SK-N-SH (cell line): Measurements from ENCODE around the gene MREG. TPM values are rescaled to one million over a fixed set of nuclear protein-coding genes. Genes with fewer than 3 reads are reported as not detected.

Experiments used
- CTCF ChIA-PET: fragments of 300-600, 350-600 bp; formaldehyde crosslinking; extraction: SDS; loops from one replicate; lab custom pipeline; 2021; lab: Yijun Ruan, JAX
- POLR2A ChIA-PET: fragments of 350-600 bp; sonication (Branson Sonifier 250); formaldehyde crosslinking; extraction: SDS; loops from one replicate; lab custom pipeline; 2020; ENCODE audit warnings: antibody characterized with exemption, inconsistent platforms; lab: Yijun Ruan, JAX
- DNase-seq: peaks from one replicate; pipeline ENCODE4 v3.0.0; 2012
- H2AFZ ChIP-seq: fragments of 200-600 bp; sonication (generic); 2 replicates; pipeline ENCODE4 v1.8.1; 2016; ENCODE audit warnings: antibody characterized with exemption, mild to moderate bottlenecking, low read depth
- H3F3A ChIP-seq: fragments of 200-600 bp; sonication (generic); replicated peaks from 2 replicates; pipeline ENCODE3; 2016; ENCODE audit warnings: antibody characterized with exemption, mild to moderate bottlenecking; ENCODE audit not compliant: insufficient read depth
- H3K27ac ChIP-seq, 2 experiments: fragments of 200-500 bp in 1 of 2; fragments of 200-600 bp in 1 of 2; sonication (Bioruptor generic) in 1 of 2; sonication (generic), shearing (Covaris generic) in 1 of 2; 2 replicates each; pipeline versions ENCODE4 v1.5.1 to v1.6.1; 2014 to 2016; ENCODE audit warnings: low read depth in 2 of 2, inconsistent platforms in 1 of 2, low read length in 1 of 2, mild to moderate bottlenecking in 1 of 2, mixed read lengths in 1 of 2
- H3K27me3 ChIP-seq: fragments of 200-600 bp; sonication (generic), shearing (Covaris generic); 2 replicates; pipeline ENCODE4 v1.6.1; 2016; ENCODE audit warnings: mixed run types; ENCODE audit not compliant: insufficient read depth
- H3K36me3 ChIP-seq, 2 experiments: fragments of 200-500 bp in 1 of 2; fragments of 200-600 bp in 1 of 2; sonication (Bioruptor generic) in 1 of 2; sonication (generic) in 1 of 2; replicated peaks in 1 of 2; 2 replicates each; pipeline versions ENCODE3 to v1.5.1; 2014 to 2016; ENCODE audit warnings: low read length in 1 of 2, mild to moderate bottlenecking in 1 of 2; ENCODE audit not compliant: insufficient read depth in 2 of 2, control insufficient read depth in 1 of 2
- H3K4me1 ChIP-seq, 2 experiments: fragments of 200-500 bp in 1 of 2; fragments of 200-600 bp in 1 of 2; sonication (Bioruptor generic) in 1 of 2; sonication (generic), shearing (Covaris generic) in 1 of 2; 2 replicates each; pipeline versions ENCODE4 v1.5.1 to v1.6.1; 2014 to 2016; ENCODE audit warnings: low read depth in 1 of 2, low read length in 1 of 2, mixed run types in 1 of 2; ENCODE audit not compliant: insufficient read depth in 2 of 2, control insufficient read depth in 1 of 2
- H3K4me2 ChIP-seq: fragments of 200-600 bp; sonication (generic), shearing (Covaris generic); 2 replicates; pipeline ENCODE4 v1.6.1; 2017; ENCODE audit warnings: mixed run types
- H3K4me3 ChIP-seq, 2 experiments: fragments of 200-500 bp in 1 of 2; fragments of 200-600 bp in 1 of 2; sonication (Bioruptor generic) in 1 of 2; sonication (generic), shearing (Covaris generic) in 1 of 2; 2 replicates each; pipeline versions ENCODE4 v1.5.1 to v1.8.1; 2014 to 2016; ENCODE audit warnings: low read depth in 2 of 2, inconsistent platforms in 1 of 2, low read length in 1 of 2, mild to moderate bottlenecking in 1 of 2, mixed read lengths in 1 of 2, moderate library complexity in 1 of 2
- H3K79me2 ChIP-seq: fragments of 200-600 bp; sonication (generic); 2 replicates; pipeline ENCODE4 v1.8.1; 2017; ENCODE audit warnings: mild to moderate bottlenecking; ENCODE audit not compliant: insufficient read depth
- H3K9ac ChIP-seq: fragments of 200-600 bp; sonication (generic); 2 replicates; pipeline ENCODE4 v1.6.1; 2017; ENCODE audit warnings: mixed run types
- H3K9me2 ChIP-seq: fragments of 200-600 bp; sonication (generic); 2 replicates; pipeline ENCODE4 v1.6.1; 2017; ENCODE audit warnings: mixed run types
- H3K9me3 ChIP-seq: fragments of 200-600 bp; sonication (generic); 2 replicates; pipeline ENCODE4 v1.6.1; 2017; ENCODE audit warnings: mixed run types, mild to moderate bottlenecking, moderate library complexity
- H4K20me1 ChIP-seq: fragments of 200-600 bp; sonication (generic); 2 replicates; pipeline ENCODE4 v1.6.1; 2017; ENCODE audit warnings: mild to moderate bottlenecking, mixed run types; ENCODE audit not compliant: insufficient read depth
- CHD2 ChIP-seq: fragments of 150-350 bp; IDR thresholded peaks from 2 replicates; pipeline ENCODE4 v1.6.1; 2018; ENCODE audit warnings: low read length; ENCODE audit not compliant: partially characterized antibody
- EZH2phosphoT487 ChIP-seq: fragments of 200-600 bp; sonication (generic); IDR thresholded peaks from 2 replicates; pipeline ENCODE4 v1.6.1; 2017; ENCODE audit warnings: low read depth, mixed run types, mild to moderate bottlenecking, antibody characterized with exemption, moderate library complexity, borderline replicate concordance
- FOXJ3 ChIP-seq: sonication (generic); formaldehyde crosslinking; IDR thresholded peaks from 2 replicates; pipeline ENCODE4 v1.5.1; 2020; ENCODE audit warnings: mild to moderate bottlenecking, missing genetic modification reagents
- FOXM1 ChIP-seq: IDR thresholded peaks from 2 replicates; pipeline ENCODE4 v1.4.0; 2012; ENCODE audit warnings: low read depth, mild to moderate bottlenecking
- GABPA ChIP-seq: IDR thresholded peaks from 2 replicates; pipeline ENCODE4 v1.4.0; 2012; ENCODE audit warnings: low read depth, mild to moderate bottlenecking
- GATA2 ChIP-seq: sonication (generic); formaldehyde crosslinking; IDR thresholded peaks from 2 replicates; pipeline ENCODE4 v1.5.0; 2020; ENCODE audit warnings: mild to moderate bottlenecking, missing genetic modification reagents
- JUND ChIP-seq: IDR thresholded peaks from 2 replicates; pipeline ENCODE4 v1.4.0; 2012
- NFIC ChIP-seq: IDR thresholded peaks from 2 replicates; pipeline ENCODE4 v1.4.0; 2012; ENCODE audit warnings: borderline replicate concordance
- NRF1 ChIP-seq: IDR thresholded peaks from 2 replicates; pipeline ENCODE4 v1.6.1; 2012; ENCODE audit warnings: low read depth, mild to moderate bottlenecking, low read length
- RAD21 ChIP-seq: IDR thresholded peaks from 2 replicates; pipeline ENCODE4 v1.6.1; 2012; ENCODE audit warnings: mild to moderate bottlenecking, low read length
- RCOR1 ChIP-seq: fragments of 150-350 bp; IDR thresholded peaks from 2 replicates; pipeline ENCODE4 v1.6.1; 2017; ENCODE audit warnings: antibody characterized with exemption, low read length
- REST ChIP-seq: IDR thresholded peaks from 2 replicates; pipeline ENCODE4 v1.6.1; 2012; ENCODE audit warnings: mild to moderate bottlenecking, low read depth, low read length, moderate library complexity
- RFX5 ChIP-seq: IDR thresholded peaks from 2 replicates; pipeline ENCODE4 v1.6.1; 2012; ENCODE audit warnings: mild to moderate bottlenecking, improper control_type of control experiment, low read length
- RXRA ChIP-seq: IDR thresholded peaks from 2 replicates; pipeline ENCODE4 v1.4.0; 2012; ENCODE audit warnings: low read depth, mild to moderate bottlenecking, borderline replicate concordance
- SIN3A ChIP-seq: IDR thresholded peaks from 2 replicates; pipeline ENCODE4 v1.6.1; 2012; ENCODE audit warnings: low read depth, mild to moderate bottlenecking, low read length, moderate library complexity, borderline replicate concordance
- SMC3 ChIP-seq: IDR thresholded peaks from 2 replicates; pipeline ENCODE4 v1.6.1; 2012; ENCODE audit warnings: low read depth, low read length, improper control_type of control experiment
- TAF1 ChIP-seq: IDR thresholded peaks from 2 replicates; pipeline ENCODE4 v1.6.1; 2012; ENCODE audit warnings: low read depth, mild to moderate bottlenecking, low read length, moderate library complexity, borderline replicate concordance
- TEAD4 ChIP-seq: IDR thresholded peaks from 2 replicates; pipeline ENCODE4 v1.4.0; 2012; ENCODE audit warnings: mild to moderate bottlenecking, borderline replicate concordance; ENCODE audit not compliant: insufficient read depth
- USF1 ChIP-seq: IDR thresholded peaks from 2 replicates; pipeline ENCODE4 v1.4.0; 2012; ENCODE audit warnings: low read depth, borderline replicate concordance
- YY1 ChIP-seq: IDR thresholded peaks from 2 replicates; pipeline ENCODE4 v1.4.0; 2012; ENCODE audit warnings: low read depth, mild to moderate bottlenecking
- whole genome bisulfite sequencing: methylation state at CpG from one replicate; pipeline ENCODE4 v1.1.6; 2017; ENCODE audit warnings: low lambda C conversion rate; 5-methylcytosine and 5-hydroxymethylcytosine counted together
- polyA plus RNA-seq, 3 experiments: library from polyadenylated mRNA; depleted of rRNA; stranded (reverse); fragments of >200 nt; gene quantifications; 2 replicates each; pipeline ENCODE4 v1.2.3, GENCODE V29; 2012
- TF ChIP-seq, protein P1 (sequence below): fragments of 150-350 bp; IDR thresholded peaks from 2 replicates; pipeline ENCODE4 v1.6.1; 2016; ENCODE audit warnings: mild to moderate bottlenecking, low read depth, low read length
- TF ChIP-seq, protein P2 (sequence below): fragments of 200-600 bp; sonication (generic); IDR thresholded peaks from 2 replicates; pipeline ENCODE4 v1.6.1; 2017; ENCODE audit warnings: antibody characterized with exemption, mild to moderate bottlenecking, moderate library complexity

Gene MREG
- polyA plus RNA-seq, 1 of the 3 experiments (the other 2 are of a cell fraction): 2.5 TPM

DNA sequence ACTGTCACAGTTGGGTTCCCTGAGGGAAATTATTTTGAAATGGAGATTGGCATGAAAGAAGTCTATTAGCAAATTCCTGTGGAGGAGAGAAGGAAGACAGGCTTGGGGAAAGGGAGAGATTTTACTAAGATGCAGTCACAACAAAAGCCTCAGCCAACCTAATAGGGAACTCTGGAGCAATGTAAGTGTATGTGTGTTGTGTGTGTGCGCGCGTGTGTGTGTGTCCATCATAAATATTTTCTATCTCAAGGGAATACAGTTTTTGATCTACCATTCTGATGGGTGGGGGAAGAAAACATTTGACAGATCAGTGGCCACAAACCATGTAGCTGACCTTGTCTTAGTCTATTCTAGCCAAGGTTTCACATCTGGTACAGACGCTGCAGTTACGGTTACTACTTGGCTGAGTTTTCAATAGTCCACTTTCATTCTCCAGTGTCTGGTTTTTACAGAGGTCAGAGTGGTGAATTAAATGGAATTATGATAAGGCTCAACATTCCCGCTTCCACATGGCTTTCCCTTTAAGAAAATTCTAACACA is 72.6 kb downstream of the MREG start:
- ChIA-PET POLR2A (no interaction called here), CTCF (interaction anchor here (7.6 kb wide), 1 partner anchor 9 kb away, joined by 53 read pairs; no protein-coding TSS in a partner anchor)
- Histone ChIP-seq H3K4me1 (no peaks in the 10 kb centered on the region; a peak in 1 of 4 replicates), H3K9me2 (no peaks in the 10 kb centered on the region), H3K27me3 (no peaks in the 10 kb centered on the region), H3K4me3 (no peak overlapping the region), H2AFZ (no peak overlapping the region), H3K79me2 (no peaks in the 10 kb centered on the region), H3K27ac (no peak overlapping the region), H3K9ac (no peak overlapping the region), H3K36me3 (peaks cover 0 to 11% of the 10 kb centered on the region in 2 experiments), H4K20me1 (no peaks in the 10 kb centered on the region), H3K9me3 (no peaks in the 10 kb centered on the region), H3K4me2 (no peak overlapping the region)
- no peak for DNase-seq
- WGBS: 96% methylated on average over 6 of the region's 6 CpGs
- TF ChIP-seq RAD21 (no peak), GABPA (no peak), CHD2 (no peak)
- TF ChIP-seq, all 33 proteins: peak for 0
- H3F3A ChIP-seq: no peaks in the 10 kb centered on the region

GRCh38 chr2:215937190-215937589 is 76.2 kb downstream of the MREG start:
- Histone ChIP-seq H2AFZ (no peak overlapping the region), H3K27ac (no peak overlapping the region), H4K20me1 (no peaks in the 10 kb centered on the region), H3K79me2 (no peaks in the 10 kb centered on the region), H3K4me3 (no peak overlapping the region), H3K9me2 (no peaks in the 10 kb centered on the region), H3K36me3 (no peaks in the 10 kb centered on the region), H3K27me3 (no peaks in the 10 kb centered on the region), H3F3A (no peaks in the 10 kb centered on the region), H3K4me2 (no peak overlapping the region), H3K4me1 (no peaks in the 10 kb centered on the region; a peak in 1 of 4 replicates), H3K9ac (no peak overlapping the region), H3K9me3 (no peaks in the 10 kb centered on the region)
- POLR2A ChIA-PET: no interaction called here
- TF ChIP-seq FOXM1: no peak
- no peak for TF ChIP-seq RFX5
- TF ChIP-seq, protein P1, sequence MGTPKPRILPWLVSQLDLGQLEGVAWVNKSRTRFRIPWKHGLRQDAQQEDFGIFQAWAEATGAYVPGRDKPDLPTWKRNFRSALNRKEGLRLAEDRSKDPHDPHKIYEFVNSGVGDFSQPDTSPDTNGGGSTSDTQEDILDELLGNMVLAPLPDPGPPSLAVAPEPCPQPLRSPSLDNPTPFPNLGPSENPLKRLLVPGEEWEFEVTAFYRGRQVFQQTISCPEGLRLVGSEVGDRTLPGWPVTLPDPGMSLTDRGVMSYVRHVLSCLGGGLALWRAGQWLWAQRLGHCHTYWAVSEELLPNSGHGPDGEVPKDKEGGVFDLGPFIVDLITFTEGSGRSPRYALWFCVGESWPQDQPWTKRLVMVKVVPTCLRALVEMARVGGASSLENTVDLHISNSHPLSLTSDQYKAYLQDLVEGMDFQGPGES: no peak
- TF ChIP-seq GATA2 (CRISPR knock-in tag): no peak
- TF ChIP-seq, protein P2, sequence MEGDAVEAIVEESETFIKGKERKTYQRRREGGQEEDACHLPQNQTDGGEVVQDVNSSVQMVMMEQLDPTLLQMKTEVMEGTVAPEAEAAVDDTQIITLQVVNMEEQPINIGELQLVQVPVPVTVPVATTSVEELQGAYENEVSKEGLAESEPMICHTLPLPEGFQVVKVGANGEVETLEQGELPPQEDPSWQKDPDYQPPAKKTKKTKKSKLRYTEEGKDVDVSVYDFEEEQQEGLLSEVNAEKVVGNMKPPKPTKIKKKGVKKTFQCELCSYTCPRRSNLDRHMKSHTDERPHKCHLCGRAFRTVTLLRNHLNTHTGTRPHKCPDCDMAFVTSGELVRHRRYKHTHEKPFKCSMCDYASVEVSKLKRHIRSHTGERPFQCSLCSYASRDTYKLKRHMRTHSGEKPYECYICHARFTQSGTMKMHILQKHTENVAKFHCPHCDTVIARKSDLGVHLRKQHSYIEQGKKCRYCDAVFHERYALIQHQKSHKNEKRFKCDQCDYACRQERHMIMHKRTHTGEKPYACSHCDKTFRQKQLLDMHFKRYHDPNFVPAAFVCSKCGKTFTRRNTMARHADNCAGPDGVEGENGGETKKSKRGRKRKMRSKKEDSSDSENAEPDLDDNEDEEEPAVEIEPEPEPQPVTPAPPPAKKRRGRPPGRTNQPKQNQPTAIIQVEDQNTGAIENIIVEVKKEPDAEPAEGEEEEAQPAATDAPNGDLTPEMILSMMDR: no peak
- no peak for TF ChIP-seq TAF1
- no peak for TF ChIP-seq SIN3A
- no peak for TF ChIP-seq NFIC
- TF ChIP-seq RCOR1: no peak
- no peak for TF ChIP-seq USF1
- TF ChIP-seq REST: no peak
- TF ChIP-seq EZH2phosphoT487: no peak
- no peak for TF ChIP-seq NRF1
- TF ChIP-seq RXRA: no peak
- TF ChIP-seq FOXJ3 (CRISPR knock-in tag): no peak
- TF ChIP-seq SMC3: no peak
- no peak for TF ChIP-seq TEAD4
- no peak for TF ChIP-seq YY1
- TF ChIP-seq JUND: no peak
- CTCF ChIA-PET: interaction anchor here (0.9 to 2.5 kb wide), 2 partner anchors 8 to 65 kb away, joined by 3 to 5 read pairs; no protein-coding TSS in a partner anchor
- no peak for DNase-seq
- 88% methylated on average over 3 of the region's 3 CpGs for whole genome bisulfite sequencing
